Lower leg skin (tissue), 4 donors: Measurements from ENCODE around the gene HABP2. TPM values are rescaled to one million over a fixed set of nuclear protein-coding genes. Genes with fewer than 3 reads are reported as not detected.

ENCODE experiments used
- DNase-seq, 2 donors: peaks; one replicate each; pipeline ENCODE4 v3.0.0-alpha.2; 2019; ENCODE audit warnings: low spot score in 2 of 2
- H3K4me3 ChIP-seq: fragments of 200-600 bp; sonication (generic); 2 replicates; pipeline ENCODE4 v1.5.1; 2017; ENCODE audit warnings: mild to moderate bottlenecking, low read depth; ENCODE audit not compliant: poor library complexity, severe bottlenecking
- CTCF ChIP-seq, 3 donors: fragments of 450-650 bp; IDR thresholded peaks; one replicate each; pipeline ENCODE4 v1.5.1; 2016; ENCODE audit warnings: antibody characterized with exemption in 3 of 3, mild to moderate bottlenecking in 3 of 3, moderate library complexity in 2 of 3
- POLR2A ChIP-seq, 2 donors: fragments of 450-650 bp; IDR thresholded peaks; one replicate each; pipeline ENCODE4 v1.6.1; 2016 to 2017; ENCODE audit warnings: antibody characterized with exemption in 2 of 2, mild to moderate bottlenecking in 1 of 2, moderate library complexity in 1 of 2
- WGBS, 2 donors: methylation state at CpG; one replicate each; pipeline ENCODE4 v1.1.5; 2018; 5-methylcytosine and 5-hydroxymethylcytosine counted together
- intact Hi-C: fragments of 100-400 bp; cut with DNase I; formaldehyde crosslinking; loops from one replicate; pipeline ENCODE4 v1.15.0; 2023; ENCODE audit warnings: low total_unique reads
- total RNA-seq, 4 donors: library from RNA; depleted of rRNA; stranded (reverse); fragments of >200 nt; gene quantifications; one replicate each; pipeline ENCODE4 v1.1.0, GENCODE V29; 2016

Gene HABP2
- total RNA-seq, 4 donors from 2014 or later: 0.10 TPM; not detected in 3

DNA sequence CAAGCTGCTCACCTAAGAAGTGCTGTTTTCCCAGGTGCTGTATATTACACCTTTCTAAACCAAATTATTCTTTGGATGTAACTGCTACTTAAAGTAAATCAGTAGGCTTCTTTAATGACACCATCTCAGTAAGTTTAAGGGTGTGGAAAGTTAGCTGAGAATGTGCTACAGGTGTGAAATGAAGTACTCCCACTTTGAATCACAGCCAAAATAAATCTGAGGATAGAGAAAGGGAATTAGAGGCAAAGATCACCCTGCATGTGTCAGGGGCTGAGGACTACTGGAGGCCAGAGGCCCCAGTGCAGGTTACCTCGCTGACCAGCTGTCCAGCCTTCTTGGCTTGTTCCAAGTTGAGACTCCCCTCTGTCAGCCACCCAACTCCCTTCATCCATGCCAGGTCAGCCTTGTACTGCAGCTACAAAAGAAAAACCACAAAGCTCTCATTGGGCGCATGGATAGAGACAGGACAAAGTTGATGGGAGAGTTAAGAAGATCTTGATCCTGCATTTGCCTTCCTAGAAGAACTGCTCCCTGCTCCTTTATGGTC is 75.8 kb downstream of the HABP2 start:
- 96 to 97% methylated on average over 2 of the region's 2 CpGs for WGBS, 2 donors
- intact Hi-C loops: no loop called here
- DNase-seq: no peak
- H3K4me3 ChIP-seq: no peak overlapping the region
- TF ChIP-seq POLR2A (IDR thresholded peaks at IDR 0.05) (no peak), CTCF (IDR thresholded peaks at IDR 0.05) (no peak)

- TF ChIP-seq CTCF (IDR thresholded peaks at IDR 0.05): no peak
- TF ChIP-seq POLR2A (IDR thresholded peaks at IDR 0.05): no peak
Measured at GRCh38 chr10:113630929-113631533, 78.2 kb downstream of the HABP2 start.

GRCh38 chr10:113631684-113632367 is 79.0 kb downstream of the HABP2 start:
- intact Hi-C loops: no loop called here
- DNase-seq: no peak
- 57 to 63% methylated on average over 6 of the region's 6 CpGs for WGBS, 2 donors
- H3K4me3 ChIP-seq: no peak overlapping the region
- TF ChIP-seq CTCF (IDR thresholded peaks at IDR 0.05) (no peak), POLR2A (IDR thresholded peaks at IDR 0.05) (no peak)

More at GRCh38 chr10:113630929-113631533, 78.2 kb downstream of the HABP2 start:
- intact Hi-C loops: no loop called here
- WGBS, 2 donors: 86 to 92% methylated on average over 5 of the region's 5 CpGs
- DNase-seq: no peak
- H3K4me3 ChIP-seq: no peak overlapping the region

Other genes starting within 250 kb of the HABP2 start
- gene NRAP, start 111.0 kb downstream of the HABP2 start, total RNA-seq: under 1 TPM in 3 of 4 donors, not detected in 1; 0.05 to 0.13 (median 0.13) TPM
- gene CASP7, start 126.9 kb downstream of the HABP2 start, total RNA-seq: 10 to 100 TPM; 18.3 to 30.8 (median 23.5) TPM
- under 1 TPM; 0.30 to 0.76 (median 0.39) TPM for gene PLEKHS1, start 198.6 kb downstream of the HABP2 start, total RNA-seq